ENCODE measurements around the gene TMEM132D.
"Not testable (repeated sequence)": the region's sequence is repeated elsewhere in the genome, so short reads cannot be mapped to it uniquely, and the experiment has no call there.

Gene TMEM132D

DNA sequence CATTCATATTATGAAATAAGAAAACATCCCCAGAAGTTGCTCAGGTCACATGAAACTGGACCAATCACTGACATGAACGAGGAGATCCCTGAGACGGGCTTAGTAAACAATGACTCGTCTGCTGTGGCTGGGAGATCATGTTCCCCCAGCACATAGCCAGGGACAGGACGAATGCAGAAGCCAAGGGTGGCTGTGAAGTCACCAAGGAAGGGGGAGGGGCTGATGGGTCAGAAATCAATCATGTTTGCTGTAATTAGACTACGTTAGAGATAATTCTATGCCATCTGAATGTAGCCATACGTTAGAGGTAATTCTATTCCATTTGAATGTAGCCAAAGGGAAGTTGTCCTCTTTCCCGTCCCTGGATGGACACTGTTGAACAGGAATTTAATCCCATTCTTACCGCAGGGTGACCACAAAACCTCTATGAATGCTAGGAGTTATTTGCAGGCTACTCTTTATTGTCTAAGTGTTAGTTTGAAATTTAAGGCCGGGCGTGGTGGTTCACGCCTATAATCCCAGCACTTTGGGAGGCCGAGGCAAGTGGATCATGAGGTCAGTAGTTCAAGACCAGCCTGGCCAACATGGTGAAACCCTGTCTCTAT, 332.9 kb downstream of the TMEM132D start:
- DNase-seq = no peak

DNA sequence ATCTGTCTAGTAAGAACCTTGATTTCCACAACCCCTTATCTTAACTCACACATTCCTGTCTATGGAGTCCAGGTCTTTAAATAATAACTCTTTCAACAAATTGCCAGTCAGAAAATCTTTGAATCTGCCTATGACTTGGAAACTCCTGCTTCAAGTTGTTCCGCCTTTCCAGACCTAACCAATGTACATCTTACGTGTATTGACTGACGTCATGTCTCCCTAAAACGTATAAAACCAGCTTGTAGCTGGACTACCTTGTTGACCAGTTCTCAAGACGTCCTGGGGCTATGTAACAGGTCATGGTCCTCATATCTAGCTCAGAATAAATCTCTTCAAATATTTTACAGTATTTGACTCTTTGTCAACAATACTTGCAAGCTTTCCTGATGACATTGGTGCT, 337.0 kb downstream of the TMEM132D start:
- no peak for DNase-seq

DNA sequence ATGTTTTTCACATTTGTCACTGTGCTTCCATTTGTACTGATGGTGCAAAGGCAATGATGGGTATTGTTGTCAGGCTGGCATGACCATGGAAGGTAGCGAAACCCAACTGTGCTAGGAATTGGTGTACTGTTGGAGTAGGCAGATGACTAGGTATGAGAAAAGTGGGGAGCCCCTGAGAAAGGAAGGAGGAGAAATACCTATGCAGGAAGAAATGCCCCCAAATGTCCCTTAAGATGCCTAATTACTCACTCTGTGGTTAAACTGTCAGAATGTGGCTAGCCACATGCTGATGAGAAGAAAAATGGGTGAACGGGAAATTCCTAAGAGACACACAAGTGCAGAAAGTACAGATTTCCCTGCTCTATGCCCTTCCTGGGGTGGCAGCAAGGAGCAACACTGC, 339.1 kb downstream of the TMEM132D start:
- no peak for DNase-seq

DNA sequence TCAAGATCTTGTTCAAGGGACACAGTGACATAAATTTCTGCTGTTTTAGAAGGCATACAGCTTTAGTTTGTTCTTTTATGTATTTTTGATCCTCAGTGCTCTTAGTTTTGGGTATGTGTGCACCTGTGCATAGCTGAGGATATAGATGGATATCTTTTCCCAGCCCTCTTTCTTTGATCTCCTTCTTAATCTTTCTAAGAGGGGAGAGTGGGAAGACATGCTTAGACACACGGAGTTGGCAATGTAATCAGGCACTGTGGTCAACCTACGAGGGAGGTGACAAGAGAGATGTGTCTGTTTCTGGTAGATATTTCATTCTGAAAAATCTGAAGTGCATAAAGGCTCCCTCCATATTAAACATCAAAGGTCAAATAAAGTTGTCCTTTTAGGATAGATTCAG, 340.6 kb downstream of the TMEM132D start:
- no peak for DNase-seq

DNA sequence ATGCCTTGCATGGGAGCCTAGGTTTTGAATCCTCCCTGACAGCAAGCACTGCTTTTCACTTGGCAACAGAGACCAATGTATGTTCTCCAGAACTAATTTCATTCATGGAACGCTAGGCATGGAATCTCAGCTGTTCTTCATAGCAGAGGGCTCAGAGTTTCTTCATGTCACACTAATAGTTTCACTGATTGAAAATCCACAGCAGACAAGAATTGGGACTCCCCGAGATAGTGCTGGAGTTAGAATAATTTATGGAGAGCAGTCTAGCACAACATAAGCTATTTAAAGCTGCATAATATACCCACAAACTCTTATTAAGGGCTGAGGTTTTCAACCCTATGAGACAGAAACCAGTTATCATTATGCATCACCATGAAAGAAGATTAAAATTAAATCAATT, 342.5 kb downstream of the TMEM132D start:
- no peak for DNase-seq

DNA sequence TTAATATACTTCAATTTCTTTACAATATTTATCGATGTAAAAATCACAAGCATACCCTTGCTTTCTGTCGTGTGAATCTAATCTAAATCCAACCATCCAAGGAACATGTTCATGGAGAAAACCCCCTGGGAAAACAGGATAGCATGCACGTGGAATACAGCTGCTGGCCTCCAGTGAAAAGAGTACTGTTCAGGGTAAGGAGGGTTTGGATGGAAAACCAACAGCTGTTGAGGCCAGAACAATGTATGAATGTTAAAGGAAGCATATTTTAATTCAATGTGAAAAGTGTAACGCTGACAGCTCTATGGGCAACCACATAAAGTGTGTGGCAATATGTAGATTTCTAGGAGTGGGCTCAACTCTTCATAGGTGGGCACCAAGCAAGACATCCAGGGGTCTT, 344.0 kb downstream of the TMEM132D start:
- no peak for DNase-seq

DNA sequence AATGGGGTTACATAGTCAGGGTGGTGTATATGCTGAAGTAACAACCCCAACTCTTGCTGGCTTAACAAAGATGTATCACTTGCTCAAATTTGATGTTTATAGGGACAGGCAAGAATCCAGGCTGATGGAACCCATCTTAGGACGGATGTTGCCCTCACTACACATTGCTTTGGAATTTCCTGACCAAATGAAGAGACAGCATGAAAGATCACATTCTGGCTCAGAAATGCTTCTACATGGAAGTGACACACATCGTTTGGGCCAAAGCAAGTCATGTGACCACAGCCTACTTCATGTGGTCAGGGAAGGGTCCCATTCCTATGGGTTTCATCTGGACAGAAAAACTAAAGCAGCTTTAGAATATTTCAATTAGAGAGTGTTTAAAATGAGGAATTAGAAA, 345.8 kb downstream of the TMEM132D start:
- no peak for DNase-seq

DNA sequence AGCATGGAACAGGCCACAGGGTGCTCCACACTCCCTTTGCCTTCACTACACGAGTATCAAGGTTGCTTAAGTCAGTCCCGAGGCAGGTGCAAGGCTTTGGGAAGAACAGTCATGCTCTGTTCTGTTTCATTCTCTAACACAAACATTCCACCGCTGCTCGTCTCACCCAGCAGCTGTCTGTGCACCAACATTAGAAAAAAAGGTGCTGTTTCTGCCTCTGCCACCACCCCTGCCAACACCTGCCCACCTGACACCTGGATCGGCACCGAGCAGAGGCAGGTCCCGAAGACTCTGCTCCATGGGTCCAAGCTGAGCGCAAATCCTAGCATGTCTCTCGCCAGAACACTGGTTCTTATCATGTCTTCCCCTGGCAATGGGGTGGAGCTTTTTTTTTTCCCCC, 347.7 kb downstream of the TMEM132D start:
- DNase-seq = no peak

DNA sequence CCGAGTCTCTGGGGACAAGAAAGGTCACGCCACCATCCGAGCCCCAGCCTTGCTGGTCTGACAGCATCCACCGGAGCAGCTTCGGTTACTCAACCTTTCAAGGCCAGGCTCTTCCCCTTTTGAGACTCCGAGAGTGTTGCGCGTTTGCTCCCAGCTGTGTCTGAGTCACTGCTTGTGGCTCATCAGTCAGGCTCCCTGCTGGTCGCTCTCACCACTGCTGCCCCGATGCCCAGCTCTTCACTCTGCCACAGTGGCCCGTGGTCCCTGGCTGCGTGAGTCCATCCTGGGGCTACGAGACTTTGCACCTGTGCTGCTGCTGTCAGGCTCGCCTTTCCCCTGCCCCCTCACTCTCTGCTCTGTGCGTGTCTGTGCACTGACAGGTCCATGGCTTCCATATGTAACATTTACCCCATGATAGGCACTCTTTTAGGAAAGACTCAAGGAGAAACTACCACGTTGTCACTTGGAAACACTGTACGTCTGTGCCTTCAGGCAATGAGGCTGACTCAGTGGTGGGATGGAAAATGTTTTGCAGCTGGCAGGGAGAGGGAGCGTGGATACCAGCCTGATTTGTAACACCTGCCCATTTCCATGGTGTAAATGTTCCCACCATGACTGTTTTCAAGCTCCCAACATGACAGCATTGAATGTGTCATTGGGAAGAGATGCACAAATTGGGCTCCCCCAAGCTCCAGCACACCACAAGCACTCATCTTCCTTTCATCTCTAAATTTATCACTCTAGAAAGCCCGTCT, 350.7 kb downstream of the TMEM132D start:
- DNase-seq = no peak

DNA sequence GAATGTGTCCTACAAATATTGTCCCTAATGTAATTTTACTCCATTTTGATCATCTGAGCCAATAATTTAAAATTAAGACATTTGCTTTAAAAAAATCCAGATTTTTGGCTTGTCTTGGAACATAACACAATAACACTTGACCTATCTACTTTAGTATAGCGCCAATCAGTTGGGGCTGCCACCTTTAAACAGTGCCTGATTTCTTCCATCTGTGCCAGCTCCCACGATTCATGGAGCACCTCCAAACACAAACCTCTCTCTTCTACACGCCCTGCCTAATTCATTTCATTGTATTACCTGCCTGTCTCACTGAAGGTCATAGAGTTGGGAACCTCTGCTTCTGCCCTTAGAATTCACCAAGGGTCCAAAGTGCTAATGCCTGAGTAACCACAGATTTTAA, 352.4 kb downstream of the TMEM132D start:
- no peak for DNase-seq

DNA sequence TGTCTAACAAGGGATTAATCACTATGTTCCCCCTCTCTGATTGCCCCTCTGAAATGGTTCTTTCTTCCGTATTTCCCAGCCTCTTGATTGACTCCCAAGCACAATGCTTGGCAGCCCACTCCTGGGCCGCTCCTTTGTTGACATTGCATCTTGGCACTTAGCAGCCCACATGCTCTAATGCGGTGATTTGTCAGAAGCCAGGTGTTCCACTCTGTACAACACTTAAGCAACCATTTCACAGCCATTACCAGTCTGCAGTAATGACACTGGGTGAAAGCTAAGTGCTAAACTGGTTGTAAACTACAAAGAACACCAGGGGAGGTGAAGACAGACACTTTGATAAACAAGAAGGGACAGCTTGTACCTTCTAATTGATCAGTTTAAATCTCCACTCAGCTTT, 353.5 kb downstream of the TMEM132D start:
- no peak for DNase-seq

DNA sequence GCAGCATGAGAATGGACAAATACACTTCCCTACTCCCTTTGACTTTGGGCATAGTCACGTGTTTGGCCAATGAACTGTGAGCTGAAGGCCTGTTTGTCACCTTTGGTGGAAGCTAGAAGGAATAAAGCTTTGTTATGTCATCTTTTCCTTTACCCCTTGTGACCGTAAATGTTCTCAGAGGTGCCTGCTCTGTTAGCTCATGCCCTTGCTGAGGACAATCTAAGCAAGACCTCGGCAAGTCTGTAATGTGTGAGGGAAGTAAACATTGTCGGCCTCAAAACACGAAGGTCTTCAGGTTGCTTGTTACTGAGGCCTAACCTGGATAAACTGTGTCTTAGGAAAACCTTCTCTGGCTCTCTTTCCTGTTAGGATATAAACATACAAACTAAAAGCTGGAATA, 354.2 kb downstream of the TMEM132D start:
- no peak for DNase-seq

DNA sequence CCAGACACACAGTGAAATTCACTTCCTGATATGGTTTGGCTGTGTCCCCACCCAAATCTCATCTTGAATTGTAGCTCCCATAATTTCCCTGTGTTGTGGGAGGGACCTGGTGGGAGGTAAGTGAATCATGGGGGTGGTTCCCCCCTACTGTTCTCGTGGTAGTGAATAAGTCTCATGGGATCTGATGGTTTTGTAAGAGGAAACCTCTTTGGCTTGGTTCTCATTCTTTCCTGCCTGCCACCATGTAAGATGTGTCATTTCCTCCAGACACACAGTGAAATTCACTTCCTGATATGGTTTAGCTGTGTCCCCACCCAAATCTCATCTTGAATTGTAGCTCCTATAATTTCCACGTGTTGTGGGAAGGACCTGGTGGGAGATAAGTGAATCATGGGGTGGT, 354.8 kb downstream of the TMEM132D start:
- not testable (repeated sequence) for DNase-seq

DNA sequence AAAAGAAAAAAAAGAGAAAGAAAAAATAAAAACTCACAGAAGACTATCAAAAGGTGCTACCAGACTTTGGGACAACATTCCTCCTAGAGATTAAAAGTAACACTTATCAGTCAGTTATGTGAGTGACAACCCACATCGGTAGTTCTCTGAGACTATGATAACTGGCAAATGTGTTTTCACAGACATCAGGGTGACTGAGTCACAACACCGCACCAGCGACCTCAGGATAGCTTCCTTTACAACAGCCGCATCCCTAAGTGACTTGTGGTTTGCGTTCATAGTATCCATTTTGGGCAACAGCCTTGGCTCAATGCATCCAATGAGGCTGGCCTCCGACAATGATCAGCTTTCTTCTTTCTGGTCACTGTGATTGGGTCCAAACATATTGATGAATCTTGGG, 359.1 kb downstream of the TMEM132D start:
- DNase-seq = no peak

DNA sequence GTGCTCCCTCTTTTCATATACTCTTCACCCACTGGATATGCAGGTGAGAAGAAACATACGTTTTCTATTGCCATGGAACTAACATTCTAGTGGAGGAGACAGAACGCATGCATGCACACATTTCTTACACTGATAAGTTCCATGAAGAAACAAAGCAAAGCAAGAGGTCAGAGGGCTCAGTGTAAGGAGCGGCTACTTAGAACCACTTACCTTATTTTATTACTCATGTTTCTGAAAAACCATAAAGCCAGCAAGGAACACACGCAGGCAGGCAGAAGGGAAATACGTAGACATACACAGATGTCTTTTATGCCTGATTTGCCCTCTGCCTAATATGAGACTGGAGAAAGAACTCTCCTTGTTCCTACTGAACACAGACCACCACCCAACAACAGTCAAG, 362.9 kb downstream of the TMEM132D start:
- no peak for DNase-seq

DNA sequence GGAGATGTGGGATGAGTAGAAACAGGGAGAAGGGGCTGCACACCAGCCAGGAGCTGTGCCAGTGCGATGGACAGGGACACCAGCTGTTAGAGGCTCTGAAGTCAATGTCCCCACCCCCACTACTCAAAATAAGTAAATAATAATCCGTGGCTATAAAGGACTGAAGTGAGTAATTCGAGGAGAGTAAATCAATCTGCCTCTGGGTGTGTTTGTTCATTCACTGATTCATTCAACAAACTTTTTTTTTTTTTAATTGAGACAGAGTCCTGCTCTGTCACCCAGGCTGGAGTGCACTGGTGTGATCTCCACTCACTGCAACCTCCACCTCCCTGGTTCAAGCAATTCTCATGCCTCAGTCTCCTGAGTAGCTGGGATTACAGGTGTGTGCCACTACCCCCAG, 363.6 kb downstream of the TMEM132D start:
- no peak for DNase-seq

DNA sequence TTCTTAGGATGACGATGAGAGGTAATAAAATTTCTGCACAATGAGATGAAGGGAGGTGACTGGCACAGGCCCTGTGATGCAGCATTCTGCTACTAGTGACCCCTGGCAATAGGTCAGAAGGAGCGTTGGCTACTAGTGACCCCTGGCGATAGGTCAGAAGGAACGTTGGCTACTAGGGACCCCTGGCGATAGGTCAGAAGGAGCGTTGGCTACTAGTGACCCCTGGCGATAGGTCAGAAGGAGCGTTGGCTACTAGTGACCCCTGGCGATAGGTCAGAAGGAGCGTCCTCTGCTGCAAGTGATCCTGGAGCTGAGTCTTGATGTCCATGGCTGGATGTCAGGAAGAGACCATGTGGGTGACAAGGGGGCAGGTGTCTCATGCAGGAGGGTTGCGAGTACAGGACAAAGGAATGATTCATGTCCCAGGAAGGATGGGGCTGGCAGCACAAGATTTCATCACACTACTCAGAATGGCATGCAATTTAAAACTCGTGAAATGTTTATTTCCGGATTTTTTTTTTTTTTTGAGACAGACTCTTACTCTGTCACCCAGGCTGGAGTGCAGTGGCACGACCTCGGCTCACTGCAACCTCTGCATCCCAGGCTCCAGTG, 365.0 kb downstream of the TMEM132D start:
- DNase-seq = not testable (repeated sequence)

DNA sequence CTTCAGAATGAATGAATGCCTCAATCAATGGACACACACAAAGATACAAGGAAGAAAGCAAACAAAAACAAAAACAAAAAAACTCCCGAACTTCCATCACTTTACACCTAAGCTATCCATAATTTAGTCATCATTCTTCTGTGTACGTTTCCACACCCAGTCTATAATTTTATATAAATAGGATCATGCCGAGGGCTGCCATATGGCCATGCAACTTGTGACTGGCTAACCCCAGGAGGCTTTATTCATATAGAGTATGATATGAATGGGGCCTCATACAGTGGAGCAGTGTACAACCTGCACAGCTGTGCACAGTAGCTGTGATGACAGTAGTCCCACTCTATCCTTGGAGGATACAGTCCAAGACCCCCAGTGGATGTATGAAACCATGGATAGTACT, 365.7 kb downstream of the TMEM132D start:
- no peak for DNase-seq

DNA sequence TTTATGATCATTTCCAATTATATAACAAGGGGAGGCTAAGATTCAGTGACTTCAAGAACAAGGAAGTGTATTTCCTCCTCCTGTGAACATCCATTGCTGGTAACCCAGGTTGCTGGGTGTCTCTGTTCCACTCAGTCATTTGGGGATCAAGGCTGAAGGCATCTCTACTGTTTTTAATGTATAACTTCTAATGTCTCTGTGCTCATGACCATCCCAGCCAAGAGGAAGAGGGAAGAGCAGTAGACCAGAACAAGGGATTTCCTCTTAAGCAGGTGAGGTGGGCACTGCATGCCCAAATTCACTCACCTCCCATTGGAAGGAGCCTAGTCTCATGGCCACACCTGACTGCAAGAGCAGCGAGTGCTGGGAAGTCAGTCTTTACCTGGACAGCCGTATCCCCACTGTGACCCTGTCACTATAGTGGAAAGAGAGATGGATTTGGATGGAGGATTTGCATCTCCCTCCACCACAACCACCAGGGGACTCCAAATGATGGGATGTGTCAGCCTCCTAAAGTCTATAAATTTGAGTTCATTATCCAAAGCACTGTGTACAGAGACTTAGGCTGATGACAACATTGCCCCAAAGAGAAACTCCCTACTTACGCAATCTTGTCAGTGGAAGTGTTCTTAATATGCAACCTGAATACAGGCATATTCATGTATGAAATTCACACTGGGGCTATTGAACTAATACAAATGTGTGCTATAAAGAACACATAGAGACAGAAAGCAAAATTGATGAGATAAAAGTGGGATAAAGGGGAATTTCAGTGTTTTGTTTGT, 368.7 kb downstream of the TMEM132D start:
- DNase-seq = no peak

DNA sequence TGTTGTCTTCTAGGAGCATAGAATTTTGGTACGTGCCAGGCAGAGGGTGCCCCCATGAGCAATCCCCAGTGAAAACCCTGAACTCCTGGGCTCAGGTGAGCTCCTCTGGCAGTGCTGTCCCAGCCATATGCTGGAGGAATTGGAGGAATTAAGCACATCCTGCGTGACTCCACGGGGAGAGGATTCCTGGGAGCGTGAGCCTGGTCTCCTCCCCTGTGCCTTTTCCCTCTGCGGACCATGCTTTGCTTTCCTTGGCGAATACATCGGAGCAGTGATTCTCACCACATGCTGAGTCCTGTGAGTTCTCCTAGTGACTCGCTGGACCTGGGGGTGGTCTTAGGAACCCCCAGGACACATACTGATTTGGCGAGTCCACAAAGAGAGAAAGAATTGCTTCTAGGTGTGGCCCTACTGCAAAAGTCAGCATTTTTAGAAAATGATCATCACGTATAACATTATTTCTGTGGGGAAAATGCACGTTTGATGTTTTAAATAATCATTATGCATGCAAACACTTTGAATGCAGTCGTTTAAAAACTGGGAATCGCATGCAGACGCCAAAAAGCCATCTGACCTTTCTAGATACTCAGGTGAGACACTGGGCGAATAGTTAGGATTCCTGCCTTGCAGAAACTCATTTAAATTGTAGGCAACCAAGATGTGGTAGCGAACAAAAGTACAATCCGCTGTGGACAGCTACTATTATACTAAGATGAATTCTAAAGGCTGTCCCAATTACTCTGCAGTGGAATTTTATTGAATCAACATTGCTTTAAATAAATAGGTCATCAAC, 370.9 kb downstream of the TMEM132D start:
- no peak for DNase-seq

DNA sequence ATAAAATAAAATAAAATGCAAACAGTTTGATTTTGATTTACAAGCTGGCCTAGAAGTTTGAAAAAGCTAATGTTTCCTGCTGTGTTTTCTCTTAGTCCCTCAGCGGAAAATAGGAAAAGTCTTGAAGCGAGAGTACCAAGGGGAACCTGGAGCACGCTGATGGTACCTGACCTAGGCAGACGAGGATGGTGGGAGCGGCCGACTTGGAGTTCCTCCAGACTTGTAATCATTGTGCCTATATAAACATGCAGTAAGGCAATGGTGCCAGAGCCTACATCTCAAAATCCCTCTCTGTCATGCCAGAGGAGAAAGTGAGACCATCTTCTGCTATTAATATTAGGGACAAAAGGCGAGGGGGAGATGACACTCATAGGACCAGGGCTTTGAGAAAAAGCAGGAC, 371.7 kb downstream of the TMEM132D start:
- no peak for DNase-seq

DNA sequence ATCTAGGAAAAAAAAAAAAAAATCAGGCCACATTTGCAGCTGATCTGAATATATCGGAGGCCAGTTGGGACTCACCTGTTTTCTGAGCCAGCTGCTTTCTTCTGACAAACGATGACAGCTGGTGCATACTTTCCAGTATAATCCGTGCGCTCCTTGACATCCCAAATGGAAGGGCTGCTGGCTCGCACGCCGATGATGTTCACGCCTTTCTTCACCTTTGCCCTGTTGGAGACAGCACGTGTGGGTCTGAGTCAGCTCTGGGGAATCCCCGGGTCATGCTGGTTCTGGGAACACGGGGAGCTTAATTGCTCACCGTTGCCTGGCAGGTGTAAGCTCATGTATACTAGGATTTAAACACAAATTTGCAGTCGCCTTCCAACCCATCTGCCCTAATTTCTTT, 372.8 kb downstream of the TMEM132D start:
- DNase-seq = no peak

DNA sequence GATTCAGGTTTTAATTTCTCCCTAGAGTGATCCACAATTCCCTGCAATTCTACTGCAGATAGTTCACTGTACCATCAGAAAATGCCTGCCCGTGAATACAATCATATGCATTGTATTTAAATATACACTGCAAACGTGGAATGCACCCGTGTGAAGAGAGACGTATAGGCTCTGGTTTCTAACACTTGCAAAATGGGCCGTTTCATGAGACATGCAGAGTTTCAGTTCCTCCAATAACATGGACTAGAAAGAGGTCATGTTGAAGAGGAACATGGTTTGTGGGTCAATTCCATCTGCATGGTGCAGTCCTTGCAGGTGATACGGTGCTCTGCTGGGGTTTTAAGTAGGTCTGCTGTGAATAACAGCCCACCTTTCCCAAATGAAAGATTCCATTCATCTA, 373.3 kb downstream of the TMEM132D start:
- DNase-seq = no peak

Measured in CD4-positive, alpha-beta T cell treated with Interleukin-15 for 1 hour (primary cell).